ENCODE measurements around the gene FMNL2.
A peak's percentile ranks its signal among the peaks of the same experiment; 100 is the strongest.

FMNL2 gene

GRCh38 chr2:152623775-152624174, 288.8 kb downstream of the FMNL2 start:
- no peak for FAIRE-seq

GRCh38 chr2:152624805-152625204, 289.8 kb downstream of the FMNL2 start:
- no peak for FAIRE-seq

GRCh38 chr2:152626911-152627339, 292.0 kb downstream of the FMNL2 start:
- FAIRE-seq, result no peak

- FAIRE-seq, result no peak
Observed at GRCh38 chr2:152627351-152627957, 292.5 kb downstream of the FMNL2 start.

- FAIRE-seq, result no peak
Observed at GRCh38 chr2:152629202-152629601, 294.2 kb downstream of the FMNL2 start.

- FAIRE-seq, result no peak
Observed at GRCh38 chr2:152630466-152630865, 295.5 kb downstream of the FMNL2 start.

- no peak for FAIRE-seq
Observed at GRCh38 chr2:152632736-152633135, 297.8 kb downstream of the FMNL2 start.

GRCh38 chr2:152635635-152636298, 300.8 kb downstream of the FMNL2 start:
- no peak for FAIRE-seq

- FAIRE-seq, result no peak
Observed at GRCh38 chr2:152637251-152637650, 302.3 kb downstream of the FMNL2 start.

- FAIRE-seq, result no peak
Observed at GRCh38 chr2:152638056-152638455, 303.1 kb downstream of the FMNL2 start.

- FAIRE-seq, result no peak
Observed at GRCh38 chr2:152638590-152638989, 303.6 kb downstream of the FMNL2 start.

GRCh38 chr2:152644189-152644873, 309.4 kb downstream of the FMNL2 start:
- FAIRE-seq, result no peak

- FAIRE-seq, result no peak
Observed at GRCh38 chr2:152646264-152646663, 311.3 kb downstream of the FMNL2 start.

GRCh38 chr2:152646775-152647174, 311.8 kb downstream of the FMNL2 start:
- no peak for FAIRE-seq

- peak; percentile 96 for FAIRE-seq
Observed at GRCh38 chr2:152647552-152647951, 312.6 kb downstream of the FMNL2 start.

- FAIRE-seq, result peak; percentile 47
Observed at GRCh38 chr2:152648336-152648735, 313.4 kb downstream of the FMNL2 start.

GRCh38 chr2:152649997-152650396, 315.0 kb downstream of the FMNL2 start:
- no peak for FAIRE-seq

- FAIRE-seq, result no peak
Observed at GRCh38 chr2:152650768-152651371, 315.9 kb downstream of the FMNL2 start.

- no peak for FAIRE-seq
Observed at GRCh38 chr2:152651834-152652233, 316.9 kb downstream of the FMNL2 start.

GRCh38 chr2:152655880-152656279, 320.9 kb downstream of the FMNL2 start:
- FAIRE-seq, result no peak

- no peak for FAIRE-seq
Observed at GRCh38 chr2:152657043-152657442, 322.1 kb downstream of the FMNL2 start.

- peak; percentile 56 for FAIRE-seq
Observed at GRCh38 chr2:152658221-152658620, 323.2 kb downstream of the FMNL2 start.

- no peak for FAIRE-seq
Observed at GRCh38 chr2:152661076-152661475, 326.1 kb downstream of the FMNL2 start.

- FAIRE-seq, result no peak
Observed at GRCh38 chr2:152664725-152665124, 329.8 kb downstream of the FMNL2 start.
